WTC11 (cell line): Measurements from ENCODE around the gene IFI6. TPM values are rescaled to one million over a fixed set of nuclear protein-coding genes. Genes with fewer than 3 reads are reported as not detected.

Experiments used
- ATAC-seq: fragments of 200-7000 bp; cut with Tn5 transposase; 2 replicates; pipeline ENCODE4 v1.10.0; 2021; ENCODE audit warnings: mild to moderate bottlenecking, moderate library complexity
- CTCF ChIA-PET: fragments of 300-600 bp; sonication (Branson Sonifier 250); formaldehyde crosslinking; loops from one replicate; lab custom pipeline; 2021; ENCODE audit warnings: antibody characterized with exemption; lab: Charles Lee
- POLR2A ChIA-PET: fragments of 350-600 bp; sonication (Branson Sonifier 250); formaldehyde crosslinking; loops from one replicate; lab custom pipeline; 2021; ENCODE audit warnings: antibody characterized with exemption; lab: Charles Lee
- DNase-seq: peaks from one replicate; pipeline ENCODE4 v3.0.0; 2021; ENCODE audit warnings: low spot score
- H3K27ac Mint-ChIP-seq: 2 replicates; pipeline ENCODE4 v1.8.0; 2021; ENCODE audit warnings: mixed read lengths
- H3K27me3 Mint-ChIP-seq: 2 replicates; pipeline ENCODE4 v1.8.0; 2021; ENCODE audit warnings: low read depth, mild to moderate bottlenecking, moderate library complexity, mixed read lengths
- H3K36me3 Mint-ChIP-seq: 2 replicates; pipeline ENCODE4 v1.8.0; 2021; ENCODE audit warnings: mixed read lengths
- H3K4me1 Mint-ChIP-seq: 2 replicates; pipeline ENCODE4 v1.8.0; 2022; ENCODE audit warnings: mixed read lengths
- H3K4me3 Mint-ChIP-seq: 2 replicates; pipeline ENCODE4 v1.8.0; 2021; ENCODE audit warnings: mild to moderate bottlenecking, moderate library complexity, mixed read lengths
- H3K9me3 Mint-ChIP-seq: 2 replicates; pipeline ENCODE4 v1.8.0; 2021; ENCODE audit warnings: mixed read lengths
- ATF1 ChIP-seq: sonication (generic); formaldehyde crosslinking; IDR thresholded peaks from 2 replicates; pipeline ENCODE4 v1.8.1; 2023; ENCODE audit warnings: mild to moderate bottlenecking, moderate library complexity, missing genetic modification reagents
- ELF4 ChIP-seq: sonication (generic); formaldehyde crosslinking; IDR thresholded peaks from 2 replicates; pipeline ENCODE4 v1.8.1; 2022; ENCODE audit warnings: low read depth, mild to moderate bottlenecking, moderate library complexity, missing genetic modification reagents
- ESRRA ChIP-seq: sonication (generic); formaldehyde crosslinking; IDR thresholded peaks from 2 replicates; pipeline ENCODE4 v1.8.1; 2022; ENCODE audit warnings: mild to moderate bottlenecking, missing genetic modification reagents, borderline replicate concordance
- GABPB1 ChIP-seq: sonication (generic); formaldehyde crosslinking; IDR thresholded peaks from 2 replicates; pipeline ENCODE4 v1.8.1; 2023; ENCODE audit warnings: mild to moderate bottlenecking, missing genetic modification reagents
- GRHL2 ChIP-seq: fragments of 250-450 bp; sonication (Bioruptor Pico); IDR thresholded peaks from 2 replicates; pipeline ENCODE4 v1.8.0; 2022; ENCODE audit warnings: mild to moderate bottlenecking, moderate library complexity; ENCODE audit not compliant: insufficient replicate concordance, severe bottlenecking
- HMGA2 ChIP-seq: fragments of 250-450 bp; sonication (Bioruptor Pico); IDR thresholded peaks from 2 replicates; pipeline ENCODE4 v1.4.0; 2021; ENCODE audit warnings: mild to moderate bottlenecking, moderate library complexity
- JAZF1 ChIP-seq: fragments of 250-450 bp; sonication (Bioruptor Pico); IDR thresholded peaks from 2 replicates; pipeline ENCODE4 v1.9.0; 2021; ENCODE audit warnings: moderate library complexity, mild to moderate bottlenecking, inconsistent platforms
- OVOL2 ChIP-seq: fragments of 250-450 bp; sonication (Bioruptor Pico); IDR thresholded peaks from 2 replicates; pipeline ENCODE4 v1.9.0; 2021; ENCODE audit warnings: mild to moderate bottlenecking, borderline replicate concordance
- PREB ChIP-seq: sonication (generic); formaldehyde crosslinking; IDR thresholded peaks from 2 replicates; pipeline ENCODE4 v1.8.1; 2022; ENCODE audit warnings: mild to moderate bottlenecking, missing genetic modification reagents, moderate library complexity, borderline replicate concordance
- RELA ChIP-seq: sonication (generic); formaldehyde crosslinking; IDR thresholded peaks from 2 replicates; pipeline ENCODE4 v1.8.1; 2022; ENCODE audit warnings: missing genetic modification reagents, mild to moderate bottlenecking, borderline replicate concordance
- TCF7 ChIP-seq: sonication (generic); formaldehyde crosslinking; IDR thresholded peaks from 2 replicates; pipeline ENCODE4 v1.8.0; 2022; ENCODE audit warnings: mild to moderate bottlenecking, low read depth, missing genetic modification reagents, moderate library complexity
- ZBTB21 ChIP-seq: sonication (generic); formaldehyde crosslinking; IDR thresholded peaks from 2 replicates; pipeline ENCODE4 v1.8.1; 2023; ENCODE audit warnings: mild to moderate bottlenecking, missing genetic modification reagents, borderline replicate concordance
- ZNF138 ChIP-seq: sonication (generic); formaldehyde crosslinking; conservative IDR thresholded peaks from 2 replicates; pipeline ENCODE4 v1.8.1; 2022; ENCODE audit warnings: mild to moderate bottlenecking, moderate library complexity, missing genetic modification reagents
- ZNF671 ChIP-seq: fragments of 250-450 bp; sonication (Bioruptor Pico); IDR thresholded peaks from 2 replicates; pipeline ENCODE4 v1.8.0; 2021; ENCODE audit warnings: mild to moderate bottlenecking
- total RNA-seq: library from RNA; stranded (reverse); gene quantifications from 3 replicates; pipeline ENCODE4 v1.2.3, GENCODE V29; 2021
- TF ChIP-seq, protein P1 (sequence below): sonication (generic); formaldehyde crosslinking; IDR thresholded peaks from 2 replicates; pipeline ENCODE4 v1.8.0; 2023; ENCODE audit warnings: mild to moderate bottlenecking, missing genetic modification reagents
- TF ChIP-seq, protein P2 (sequence below): sonication (generic); formaldehyde crosslinking; IDR thresholded peaks from 2 replicates; pipeline ENCODE4 v1.8.1; 2022; ENCODE audit warnings: missing genetic modification reagents, borderline replicate concordance
- TF ChIP-seq, protein P3 (sequence below): sonication (generic); formaldehyde crosslinking; IDR thresholded peaks from 2 replicates; pipeline ENCODE4 v1.8.1; 2023; ENCODE audit warnings: mild to moderate bottlenecking, missing genetic modification reagents
- TF ChIP-seq, protein P4 (sequence below): sonication (generic); formaldehyde crosslinking; IDR thresholded peaks from 2 replicates; pipeline ENCODE4 v1.8.1; 2023; ENCODE audit warnings: mild to moderate bottlenecking, missing genetic modification reagents, moderate library complexity
- TF ChIP-seq, protein P5 (sequence below): fragments of 250-450 bp; sonication (Bioruptor Pico); IDR thresholded peaks from 2 replicates; pipeline ENCODE4 v1.9.0; 2021; ENCODE audit warnings: mild to moderate bottlenecking
- TF ChIP-seq, protein P6 (sequence below): sonication (generic); formaldehyde crosslinking; conservative IDR thresholded peaks from 2 replicates; pipeline ENCODE4 v1.8.1; 2022; ENCODE audit warnings: mild to moderate bottlenecking, missing genetic modification reagents
- TF ChIP-seq, protein P7 (sequence below): sonication (generic); formaldehyde crosslinking; IDR thresholded peaks from 2 replicates; pipeline ENCODE4 v1.8.1; 2023; ENCODE audit warnings: mild to moderate bottlenecking, missing genetic modification reagents, moderate library complexity

The IFI6 gene
- total RNA-seq, 1 experiment from 2014 or later: 4.5 TPM

GRCh38 chr1:27618341-27619082 lies 53.5 kb downstream of the IFI6 start:
- Mint-ChIP-seq H3K27ac (no peak overlapping the region), H3K27me3 (peaks cover 15% of the 10 kb centered on the region), H3K36me3 (no peaks in the 10 kb centered on the region), H3K9me3 (no peaks in the 10 kb centered on the region), H3K4me1 (peaks cover 26% of the 10 kb centered on the region), H3K4me3 (no peak overlapping the region)
- ChIA-PET POLR2A (no interaction called here), CTCF (interaction anchor here (1.1 to 16.7 kb wide), 3 partner anchors 25 to 54 kb away, joined by 3 to 367 read pairs (median 7); partner anchors contain the start of gene IFI6)
- DNase-seq (no peak), ATAC-seq (no peak)
- TF ChIP-seq, protein P1, sequence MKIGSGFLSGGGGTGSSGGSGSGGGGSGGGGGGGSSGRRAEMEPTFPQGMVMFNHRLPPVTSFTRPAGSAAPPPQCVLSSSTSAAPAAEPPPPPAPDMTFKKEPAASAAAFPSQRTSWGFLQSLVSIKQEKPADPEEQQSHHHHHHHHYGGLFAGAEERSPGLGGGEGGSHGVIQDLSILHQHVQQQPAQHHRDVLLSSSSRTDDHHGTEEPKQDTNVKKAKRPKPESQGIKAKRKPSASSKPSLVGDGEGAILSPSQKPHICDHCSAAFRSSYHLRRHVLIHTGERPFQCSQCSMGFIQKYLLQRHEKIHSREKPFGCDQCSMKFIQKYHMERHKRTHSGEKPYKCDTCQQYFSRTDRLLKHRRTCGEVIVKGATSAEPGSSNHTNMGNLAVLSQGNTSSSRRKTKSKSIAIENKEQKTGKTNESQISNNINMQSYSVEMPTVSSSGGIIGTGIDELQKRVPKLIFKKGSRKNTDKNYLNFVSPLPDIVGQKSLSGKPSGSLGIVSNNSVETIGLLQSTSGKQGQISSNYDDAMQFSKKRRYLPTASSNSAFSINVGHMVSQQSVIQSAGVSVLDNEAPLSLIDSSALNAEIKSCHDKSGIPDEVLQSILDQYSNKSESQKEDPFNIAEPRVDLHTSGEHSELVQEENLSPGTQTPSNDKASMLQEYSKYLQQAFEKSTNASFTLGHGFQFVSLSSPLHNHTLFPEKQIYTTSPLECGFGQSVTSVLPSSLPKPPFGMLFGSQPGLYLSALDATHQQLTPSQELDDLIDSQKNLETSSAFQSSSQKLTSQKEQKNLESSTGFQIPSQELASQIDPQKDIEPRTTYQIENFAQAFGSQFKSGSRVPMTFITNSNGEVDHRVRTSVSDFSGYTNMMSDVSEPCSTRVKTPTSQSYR (CRISPR knock-in tag): no peak
- no peak for TF ChIP-seq TCF7
- TF ChIP-seq ZBTB21 (CRISPR knock-in tag): no peak
- no peak for TF ChIP-seq ZNF138 (CRISPR knock-in tag)
- TF ChIP-seq HMGA2 (CRISPR knock-in tag): no peak
- TF ChIP-seq, protein P2, sequence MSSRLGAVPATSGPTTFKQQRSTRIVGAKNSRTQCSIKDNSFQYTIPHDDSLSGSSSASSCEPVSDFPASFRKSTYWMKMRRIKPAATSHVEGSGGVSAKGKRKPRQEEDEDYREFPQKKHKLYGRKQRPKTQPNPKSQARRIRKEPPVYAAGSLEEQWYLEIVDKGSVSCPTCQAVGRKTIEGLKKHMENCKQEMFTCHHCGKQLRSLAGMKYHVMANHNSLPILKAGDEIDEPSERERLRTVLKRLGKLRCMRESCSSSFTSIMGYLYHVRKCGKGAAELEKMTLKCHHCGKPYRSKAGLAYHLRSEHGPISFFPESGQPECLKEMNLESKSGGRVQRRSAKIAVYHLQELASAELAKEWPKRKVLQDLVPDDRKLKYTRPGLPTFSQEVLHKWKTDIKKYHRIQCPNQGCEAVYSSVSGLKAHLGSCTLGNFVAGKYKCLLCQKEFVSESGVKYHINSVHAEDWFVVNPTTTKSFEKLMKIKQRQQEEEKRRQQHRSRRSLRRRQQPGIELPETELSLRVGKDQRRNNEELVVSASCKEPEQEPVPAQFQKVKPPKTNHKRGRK (CRISPR knock-in tag): no peak

GRCh38 chr1:27617420-27617819 lies 54.6 kb downstream of the IFI6 start:
- TF ChIP-seq, protein P3, sequence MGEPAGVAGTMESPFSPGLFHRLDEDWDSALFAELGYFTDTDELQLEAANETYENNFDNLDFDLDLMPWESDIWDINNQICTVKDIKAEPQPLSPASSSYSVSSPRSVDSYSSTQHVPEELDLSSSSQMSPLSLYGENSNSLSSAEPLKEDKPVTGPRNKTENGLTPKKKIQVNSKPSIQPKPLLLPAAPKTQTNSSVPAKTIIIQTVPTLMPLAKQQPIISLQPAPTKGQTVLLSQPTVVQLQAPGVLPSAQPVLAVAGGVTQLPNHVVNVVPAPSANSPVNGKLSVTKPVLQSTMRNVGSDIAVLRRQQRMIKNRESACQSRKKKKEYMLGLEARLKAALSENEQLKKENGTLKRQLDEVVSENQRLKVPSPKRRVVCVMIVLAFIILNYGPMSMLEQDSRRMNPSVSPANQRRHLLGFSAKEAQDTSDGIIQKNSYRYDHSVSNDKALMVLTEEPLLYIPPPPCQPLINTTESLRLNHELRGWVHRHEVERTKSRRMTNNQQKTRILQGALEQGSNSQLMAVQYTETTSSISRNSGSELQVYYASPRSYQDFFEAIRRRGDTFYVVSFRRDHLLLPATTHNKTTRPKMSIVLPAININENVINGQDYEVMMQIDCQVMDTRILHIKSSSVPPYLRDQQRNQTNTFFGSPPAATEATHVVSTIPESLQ (CRISPR knock-in tag): no peak
- TF ChIP-seq ELF4 (no peak), JAZF1 (CRISPR knock-in tag) (no peak), ZNF671 (no peak), GRHL2 (CRISPR knock-in tag) (no peak), ESRRA (no peak), ATF1 (CRISPR knock-in tag) (no peak), PREB (CRISPR knock-in tag) (no peak), OVOL2 (CRISPR knock-in tag) (no peak), RELA (no peak), GABPB1 (CRISPR knock-in tag) (no peak)
- TF ChIP-seq, protein P4, sequence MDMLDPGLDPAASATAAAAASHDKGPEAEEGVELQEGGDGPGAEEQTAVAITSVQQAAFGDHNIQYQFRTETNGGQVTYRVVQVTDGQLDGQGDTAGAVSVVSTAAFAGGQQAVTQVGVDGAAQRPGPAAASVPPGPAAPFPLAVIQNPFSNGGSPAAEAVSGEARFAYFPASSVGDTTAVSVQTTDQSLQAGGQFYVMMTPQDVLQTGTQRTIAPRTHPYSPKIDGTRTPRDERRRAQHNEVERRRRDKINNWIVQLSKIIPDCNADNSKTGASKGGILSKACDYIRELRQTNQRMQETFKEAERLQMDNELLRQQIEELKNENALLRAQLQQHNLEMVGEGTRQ (CRISPR knock-in tag): no peak
- TF ChIP-seq, protein P5, sequence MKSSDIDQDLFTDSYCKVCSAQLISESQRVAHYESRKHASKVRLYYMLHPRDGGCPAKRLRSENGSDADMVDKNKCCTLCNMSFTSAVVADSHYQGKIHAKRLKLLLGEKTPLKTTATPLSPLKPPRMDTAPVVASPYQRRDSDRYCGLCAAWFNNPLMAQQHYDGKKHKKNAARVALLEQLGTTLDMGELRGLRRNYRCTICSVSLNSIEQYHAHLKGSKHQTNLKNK (CRISPR knock-in tag): no peak
- TF ChIP-seq, protein P6, sequence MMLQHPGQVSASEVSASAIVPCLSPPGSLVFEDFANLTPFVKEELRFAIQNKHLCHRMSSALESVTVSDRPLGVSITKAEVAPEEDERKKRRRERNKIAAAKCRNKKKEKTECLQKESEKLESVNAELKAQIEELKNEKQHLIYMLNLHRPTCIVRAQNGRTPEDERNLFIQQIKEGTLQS (CRISPR knock-in tag): no peak
- TF ChIP-seq, protein P7, sequence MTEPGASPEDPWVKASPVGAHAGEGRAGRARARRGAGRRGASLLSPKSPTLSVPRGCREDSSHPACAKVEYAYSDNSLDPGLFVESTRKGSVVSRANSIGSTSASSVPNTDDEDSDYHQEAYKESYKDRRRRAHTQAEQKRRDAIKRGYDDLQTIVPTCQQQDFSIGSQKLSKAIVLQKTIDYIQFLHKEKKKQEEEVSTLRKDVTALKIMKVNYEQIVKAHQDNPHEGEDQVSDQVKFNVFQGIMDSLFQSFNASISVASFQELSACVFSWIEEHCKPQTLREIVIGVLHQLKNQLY (CRISPR knock-in tag): no peak
- POLR2A ChIA-PET: interaction anchor here (1.2 kb wide), 1 partner anchor 10 kb away, joined by 3 read pairs; no protein-coding TSS in a partner anchor
- Mint-ChIP-seq H3K36me3 (no peaks in the 10 kb centered on the region), H3K27ac (no peak overlapping the region), H3K9me3 (no peaks in the 10 kb centered on the region), H3K27me3 (peaks cover 15% of the 10 kb centered on the region), H3K4me1 (peaks cover 18% of the 10 kb centered on the region), H3K4me3 (no peak overlapping the region)
- DNase-seq (no peak), ATAC-seq (no peak)
- CTCF ChIA-PET: interaction anchor here (0.9 to 16.7 kb wide), 14 partner anchors 11 to 251 kb away, joined by 3 to 367 read pairs (median 6); partner anchors contain the start of genes CD164L2, IFI6 and MAP3K6
